ENCODE results near the gene SLC16A5.
A peak's percentile ranks its signal among the peaks of the same experiment; 100 is the strongest.
"Not testable (repeated sequence)": the region's sequence is repeated elsewhere in the genome, so short reads cannot be mapped to it uniquely, and the experiment has no call there.

SLC16A5 gene

GRCh38 chr17:75087558-75088453 lies at the start of gene SLC16A5:
TSS of gene SLC16A5 (plus strand) at chr17:75087954. CDS start at chr17:75093637, 5,683 bp downstream.
- TF ChIP-seq POLR2A (IDR thresholded peaks at IDR 0.05; ENCODE audit: low read length) = peak; percentile 16
- TF ChIP-seq GATA1 (IDR thresholded peaks at IDR 0.05; ENCODE audit: low read depth, low read length) = no peak
- DNase-seq = peak; percentile 37 to 54

GRCh38 chr17:75039238-75039637 lies 48.5 kb upstream of the SLC16A5 start:
- TF ChIP-seq POLR2A (IDR thresholded peaks at IDR 0.05; ENCODE audit: low read length) (no peak), GATA1 (IDR thresholded peaks at IDR 0.05; ENCODE audit: low read depth, low read length) (no peak)
- no peak for DNase-seq

- TF ChIP-seq POLR2A (IDR thresholded peaks at IDR 0.05; ENCODE audit: low read length) (no peak), GATA1 (IDR thresholded peaks at IDR 0.05; ENCODE audit: low read depth, low read length) (no peak)
These were observed 46.0 kb upstream of the SLC16A5 start for GRCh38 chr17:75041656-75042280.

GRCh38 chr17:75043789-75044188 lies 44.0 kb upstream of the SLC16A5 start:
- DNase-seq = not testable (repeated sequence)

More at GRCh38 chr17:75041656-75042280, 46.0 kb upstream of the SLC16A5 start:
- no peak for DNase-seq

GRCh38 chr17:75044716-75045115 lies 43.0 kb upstream of the SLC16A5 start:
- DNase-seq = no peak
- TF ChIP-seq POLR2A (IDR thresholded peaks at IDR 0.05; ENCODE audit: low read length) (no peak), GATA1 (IDR thresholded peaks at IDR 0.05; ENCODE audit: low read depth, low read length) (no peak)

GRCh38 chr17:75045946-75046406 lies 41.8 kb upstream of the SLC16A5 start:
- not testable (repeated sequence) for DNase-seq

- no peak for TF ChIP-seq GATA1 (IDR thresholded peaks at IDR 0.05; ENCODE audit: low read depth, low read length)
- TF ChIP-seq POLR2A (IDR thresholded peaks at IDR 0.05; ENCODE audit: low read length) = peak; percentile 91
- peak; percentile 96 to 97 for DNase-seq
These were observed 41.1 kb upstream of the SLC16A5 start, which contains the start of the genes ATP5PD and KCTD2 for GRCh38 chr17:75046407-75047289. TSS of gene ATP5PD (minus strand) at chr17:75046969. CDS start at chr17:75042650, 4,319 bp downstream. TSS of gene KCTD2 (plus strand) at chr17:75047225. CDS start at chr17:75047251, 26 bp downstream.

- TF ChIP-seq GATA1 (IDR thresholded peaks at IDR 0.05; ENCODE audit: low read depth, low read length) (no peak), POLR2A (IDR thresholded peaks at IDR 0.05; ENCODE audit: low read length) (no peak)
- DNase-seq = peak; percentile 53 to 65
These were observed 40.2 kb upstream of the SLC16A5 start for GRCh38 chr17:75047398-75048098.

- TF ChIP-seq POLR2A (IDR thresholded peaks at IDR 0.05; ENCODE audit: low read length) (no peak), GATA1 (IDR thresholded peaks at IDR 0.05; ENCODE audit: low read depth, low read length) (no peak)
- DNase-seq = no peak
These were observed 39.4 kb upstream of the SLC16A5 start for GRCh38 chr17:75048249-75048878.

- no peak for DNase-seq
- TF ChIP-seq GATA1 (IDR thresholded peaks at IDR 0.05; ENCODE audit: low read depth, low read length) (no peak), POLR2A (IDR thresholded peaks at IDR 0.05; ENCODE audit: low read length) (no peak)
These were observed 38.7 kb upstream of the SLC16A5 start for GRCh38 chr17:75049057-75049456.

- no peak for DNase-seq
These were observed 38.0 kb upstream of the SLC16A5 start for GRCh38 chr17:75049706-75050105.

GRCh38 chr17:75051941-75052340 lies 35.8 kb upstream of the SLC16A5 start:
- no peak for DNase-seq

More at GRCh38 chr17:75049706-75050105, 38.0 kb upstream of the SLC16A5 start:
- TF ChIP-seq POLR2A (IDR thresholded peaks at IDR 0.05; ENCODE audit: low read length) (no peak), GATA1 (IDR thresholded peaks at IDR 0.05; ENCODE audit: low read depth, low read length) (no peak)

More at GRCh38 chr17:75051941-75052340, 35.8 kb upstream of the SLC16A5 start:
- TF ChIP-seq GATA1 (IDR thresholded peaks at IDR 0.05; ENCODE audit: low read depth, low read length) (no peak), POLR2A (IDR thresholded peaks at IDR 0.05; ENCODE audit: low read length) (no peak)

Measured in erythroblast (primary cell).